Measurements from ENCODE around the gene TM4SF4.

DNA sequence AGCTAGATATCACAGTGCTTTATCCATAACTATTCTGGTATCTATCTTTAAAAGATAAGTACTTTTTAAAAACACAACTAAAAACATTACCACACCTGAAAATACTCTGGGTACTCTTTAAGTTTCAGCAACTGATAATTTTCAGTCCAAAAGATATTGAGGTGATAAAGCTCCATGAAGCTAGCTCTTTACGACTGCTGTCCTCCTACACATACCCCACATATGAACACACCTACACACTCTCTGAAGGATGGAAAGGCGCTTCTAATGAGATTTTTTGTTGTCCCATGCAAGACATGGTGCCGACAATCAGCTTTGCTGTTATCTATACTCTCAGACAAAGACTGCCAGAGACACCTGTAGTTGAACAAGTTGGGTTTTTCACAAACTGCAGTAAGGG lies 19.1 kb upstream of the TM4SF4 start:
- TF ChIP-seq, protein P1, sequence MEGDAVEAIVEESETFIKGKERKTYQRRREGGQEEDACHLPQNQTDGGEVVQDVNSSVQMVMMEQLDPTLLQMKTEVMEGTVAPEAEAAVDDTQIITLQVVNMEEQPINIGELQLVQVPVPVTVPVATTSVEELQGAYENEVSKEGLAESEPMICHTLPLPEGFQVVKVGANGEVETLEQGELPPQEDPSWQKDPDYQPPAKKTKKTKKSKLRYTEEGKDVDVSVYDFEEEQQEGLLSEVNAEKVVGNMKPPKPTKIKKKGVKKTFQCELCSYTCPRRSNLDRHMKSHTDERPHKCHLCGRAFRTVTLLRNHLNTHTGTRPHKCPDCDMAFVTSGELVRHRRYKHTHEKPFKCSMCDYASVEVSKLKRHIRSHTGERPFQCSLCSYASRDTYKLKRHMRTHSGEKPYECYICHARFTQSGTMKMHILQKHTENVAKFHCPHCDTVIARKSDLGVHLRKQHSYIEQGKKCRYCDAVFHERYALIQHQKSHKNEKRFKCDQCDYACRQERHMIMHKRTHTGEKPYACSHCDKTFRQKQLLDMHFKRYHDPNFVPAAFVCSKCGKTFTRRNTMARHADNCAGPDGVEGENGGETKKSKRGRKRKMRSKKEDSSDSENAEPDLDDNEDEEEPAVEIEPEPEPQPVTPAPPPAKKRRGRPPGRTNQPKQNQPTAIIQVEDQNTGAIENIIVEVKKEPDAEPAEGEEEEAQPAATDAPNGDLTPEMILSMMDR (IDR thresholded peaks at IDR 0.05): no peak
- TF ChIP-seq POLR2A (IDR thresholded peaks at IDR 0.05): no peak
- no peak for TF ChIP-seq EP300 (IDR thresholded peaks at IDR 0.05)
